GM21786 (cell line): ENCODE data around the gene DOLK.

Source experiments
- ATAC-seq: cut with Tn5 transposase; IDR thresholded peaks from one replicate; pipeline ENCODE4 v1.9.1; 2021; ENCODE audit not compliant: unreplicated experiment

Gene DOLK

DNA sequence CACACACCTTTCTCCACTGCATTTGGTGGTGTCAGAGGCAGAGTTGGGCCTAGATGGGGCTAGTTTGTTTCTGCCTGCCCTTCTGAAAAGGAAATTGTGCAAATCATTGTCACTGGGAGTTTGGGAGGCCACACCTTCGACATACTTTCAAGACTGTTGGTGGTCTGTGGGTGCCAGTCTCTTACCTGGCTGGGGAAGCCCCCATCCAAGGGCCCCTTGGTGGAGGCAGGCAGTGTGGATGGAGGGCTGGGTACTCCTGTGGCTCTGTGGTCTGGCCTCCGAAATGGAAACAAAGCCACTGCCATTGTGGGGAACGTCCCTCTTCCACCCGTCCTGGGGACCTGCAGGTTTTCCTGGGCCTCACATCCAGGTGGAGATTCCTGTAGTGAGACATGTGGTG lies 37.5 kb downstream of the DOLK start:
- no peak for ATAC-seq

DNA sequence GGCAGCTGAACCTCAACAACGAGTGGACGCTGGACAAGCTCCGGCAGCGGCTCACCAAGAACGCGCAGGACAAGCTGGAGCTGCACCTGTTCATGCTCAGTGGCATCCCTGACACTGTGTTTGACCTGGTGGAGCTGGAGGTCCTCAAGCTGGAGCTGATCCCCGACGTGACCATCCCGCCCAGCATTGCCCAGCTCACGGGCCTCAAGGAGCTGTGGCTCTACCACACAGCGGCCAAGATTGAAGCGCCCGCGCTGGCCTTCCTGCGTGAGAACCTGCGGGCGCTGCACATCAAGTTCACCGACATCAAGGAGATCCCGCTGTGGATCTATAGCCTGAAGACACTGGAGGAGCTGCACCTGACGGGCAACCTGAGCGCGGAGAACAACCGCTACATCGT lies 39.0 kb downstream of the DOLK start:
- no peak for ATAC-seq

DNA sequence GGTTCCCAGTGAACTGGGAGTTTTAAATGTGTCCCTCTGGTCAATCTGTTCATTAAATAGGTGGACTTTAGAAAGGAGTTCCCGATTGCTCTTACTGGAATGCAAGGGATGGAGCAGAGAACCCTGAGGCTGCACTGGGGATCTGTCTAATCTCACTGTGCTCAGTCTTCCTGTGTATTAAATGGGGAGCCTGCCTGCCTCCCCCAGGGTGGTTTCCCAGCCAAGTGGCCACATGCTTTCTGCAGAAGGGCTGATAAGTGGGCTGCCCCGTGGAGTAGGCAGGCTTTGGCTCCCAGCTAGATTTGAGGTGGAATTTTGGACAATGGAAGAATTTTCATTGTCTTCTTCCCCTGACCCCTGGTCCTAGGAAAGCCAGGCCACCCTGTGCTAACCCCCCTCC lies 40.7 kb downstream of the DOLK start:
- ATAC-seq = no peak

DNA sequence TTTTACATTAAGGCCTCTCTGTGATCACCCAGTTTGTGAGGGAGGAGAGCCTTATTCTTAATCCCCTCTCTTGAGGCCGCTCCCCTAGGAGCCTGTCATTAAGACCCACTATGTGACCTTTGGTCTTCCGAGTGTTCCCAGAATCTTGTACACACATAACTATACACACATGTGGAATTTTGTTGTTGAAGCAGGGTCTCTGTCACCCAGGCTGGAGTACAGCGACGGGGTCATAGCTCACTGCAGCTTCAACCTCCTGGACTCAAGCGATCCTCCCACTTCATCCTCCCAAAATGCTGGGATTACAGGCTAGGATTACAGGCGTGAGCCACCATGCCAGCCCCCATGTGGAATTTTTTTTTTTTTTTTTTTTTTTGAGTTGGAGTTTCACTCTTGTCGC lies 41.4 kb downstream of the DOLK start:
- no peak for ATAC-seq

DNA sequence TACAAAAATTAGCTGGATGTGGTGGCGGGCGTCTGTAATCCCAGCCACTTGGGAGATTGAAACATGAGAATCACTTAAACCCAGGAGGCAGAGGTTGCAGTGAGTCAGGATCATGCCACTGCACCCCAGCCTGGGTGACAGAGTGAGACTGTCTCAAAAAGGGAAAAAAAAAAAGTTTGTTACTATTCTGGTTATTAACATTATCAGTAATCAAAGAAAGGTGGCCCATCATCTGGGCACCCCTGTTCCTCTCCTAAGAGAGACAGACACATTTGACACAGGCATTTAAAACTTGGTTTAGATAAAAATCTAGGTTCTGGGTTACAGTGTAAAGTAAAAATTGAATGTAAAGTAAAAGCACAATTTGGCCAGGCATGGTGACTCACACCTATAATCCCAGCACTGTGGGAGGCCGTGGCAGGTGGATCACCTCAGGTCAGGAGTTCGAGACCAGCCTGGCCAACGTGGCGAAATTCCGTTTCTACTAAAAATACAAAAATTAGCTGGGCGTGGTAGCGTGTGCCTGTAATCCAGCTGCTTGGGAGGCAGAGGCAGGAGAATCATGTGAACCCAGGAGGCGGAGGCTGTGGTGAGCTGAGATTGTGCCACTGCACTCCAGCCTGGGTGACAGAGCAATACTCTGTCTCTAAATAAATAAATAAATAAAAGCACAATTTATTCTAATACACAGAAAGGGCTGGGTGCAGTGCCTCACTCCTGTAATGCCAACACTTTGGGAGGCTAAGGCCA lies 43.4 kb downstream of the DOLK start:
- ATAC-seq = no peak

DNA sequence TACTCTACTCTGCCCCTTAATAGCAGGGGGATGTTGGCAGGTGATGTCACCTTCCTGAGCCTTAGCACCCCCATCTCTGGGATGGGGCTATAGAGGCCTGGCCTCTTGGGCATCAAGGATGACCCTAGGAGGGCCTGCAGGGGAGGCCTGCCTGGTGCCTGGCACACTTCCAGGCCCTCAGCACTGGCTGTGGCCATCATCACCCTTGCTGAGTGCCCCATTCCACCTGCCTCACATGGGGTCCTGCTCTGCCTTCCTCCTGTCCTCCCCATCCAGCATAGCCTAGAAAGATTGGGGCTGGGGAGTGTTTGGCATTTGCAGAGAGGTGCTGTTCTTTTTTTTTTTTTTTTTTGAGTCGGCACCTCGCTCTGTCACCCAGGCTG lies 44.3 kb downstream of the DOLK start:
- no peak for ATAC-seq

DNA sequence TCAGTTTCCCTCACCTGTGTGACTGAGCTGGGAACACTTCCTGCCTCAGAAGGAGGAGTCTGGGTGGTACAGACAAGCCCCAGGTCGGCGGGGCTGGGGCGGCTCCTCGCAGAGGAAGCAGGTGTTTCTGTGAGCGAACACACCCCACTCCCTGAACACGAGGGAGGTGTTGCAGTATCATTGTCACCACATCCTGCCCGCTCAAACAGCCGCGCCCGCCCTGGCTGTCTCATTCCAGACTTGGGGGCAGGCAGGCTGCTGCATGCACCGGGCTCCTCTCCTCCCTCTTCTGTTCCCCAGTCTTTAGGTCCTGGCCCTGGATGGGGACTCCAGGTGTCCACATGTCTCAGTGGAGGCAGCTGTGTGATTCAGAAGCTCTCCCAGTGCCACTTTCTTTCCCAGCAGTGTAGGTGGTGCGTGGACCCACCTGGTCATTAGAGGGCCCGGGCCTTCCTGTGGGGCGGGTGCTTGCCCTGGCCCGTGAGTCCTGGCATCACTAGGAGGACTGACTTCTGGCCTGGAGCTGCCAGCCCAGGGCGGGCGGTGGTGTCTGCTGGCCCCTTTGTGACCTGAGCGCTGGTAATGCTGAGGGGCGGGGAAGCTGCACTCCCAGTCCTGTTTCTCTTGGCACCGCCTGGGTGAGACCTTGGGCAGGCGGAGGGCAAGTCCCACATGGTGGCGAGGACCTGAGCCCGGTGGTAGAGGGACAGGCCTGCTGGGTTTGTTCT lies 44.9 kb downstream of the DOLK start:
- ATAC-seq = peak; percentile 75

DNA sequence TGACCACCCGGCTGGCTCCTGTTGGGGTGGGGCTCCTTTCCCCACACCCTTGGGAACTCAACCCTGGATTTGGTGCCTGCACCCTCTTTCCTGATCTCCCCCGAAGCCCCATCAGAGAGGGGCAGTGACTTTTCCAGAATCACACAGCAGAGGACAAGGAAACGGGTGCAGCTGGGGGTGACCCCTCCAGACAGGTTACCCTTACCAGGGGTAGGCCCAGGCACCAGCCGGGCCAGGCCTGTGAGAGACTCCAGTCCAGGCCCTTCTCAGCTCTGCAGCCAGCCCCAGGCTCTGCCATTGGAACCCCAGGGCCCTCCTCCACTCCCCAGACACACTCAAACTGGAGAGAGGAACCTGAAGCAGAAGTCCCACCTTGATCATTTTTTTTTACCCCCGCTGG lies 45.6 kb downstream of the DOLK start:
- ATAC-seq = no peak

DNA sequence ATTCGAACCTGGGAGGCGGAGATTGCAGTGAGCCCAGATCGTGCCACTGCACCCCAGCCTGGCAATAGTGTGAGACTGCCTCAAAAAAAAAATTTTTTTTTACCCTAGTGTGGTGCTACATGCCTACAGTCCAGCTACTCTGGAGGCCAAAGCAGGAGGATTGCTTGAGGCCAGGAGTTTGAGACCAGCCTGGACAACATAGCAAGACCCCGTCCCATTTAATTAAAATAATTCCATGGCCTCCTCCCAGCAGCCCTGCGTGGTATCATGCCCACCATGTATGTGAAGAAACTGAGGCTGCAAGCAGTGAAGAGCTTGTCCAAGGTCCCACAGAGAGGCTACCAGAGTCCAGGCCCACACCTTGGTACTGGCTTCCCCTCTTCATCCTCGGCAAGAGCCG lies 46.0 kb downstream of the DOLK start:
- no peak for ATAC-seq

DNA sequence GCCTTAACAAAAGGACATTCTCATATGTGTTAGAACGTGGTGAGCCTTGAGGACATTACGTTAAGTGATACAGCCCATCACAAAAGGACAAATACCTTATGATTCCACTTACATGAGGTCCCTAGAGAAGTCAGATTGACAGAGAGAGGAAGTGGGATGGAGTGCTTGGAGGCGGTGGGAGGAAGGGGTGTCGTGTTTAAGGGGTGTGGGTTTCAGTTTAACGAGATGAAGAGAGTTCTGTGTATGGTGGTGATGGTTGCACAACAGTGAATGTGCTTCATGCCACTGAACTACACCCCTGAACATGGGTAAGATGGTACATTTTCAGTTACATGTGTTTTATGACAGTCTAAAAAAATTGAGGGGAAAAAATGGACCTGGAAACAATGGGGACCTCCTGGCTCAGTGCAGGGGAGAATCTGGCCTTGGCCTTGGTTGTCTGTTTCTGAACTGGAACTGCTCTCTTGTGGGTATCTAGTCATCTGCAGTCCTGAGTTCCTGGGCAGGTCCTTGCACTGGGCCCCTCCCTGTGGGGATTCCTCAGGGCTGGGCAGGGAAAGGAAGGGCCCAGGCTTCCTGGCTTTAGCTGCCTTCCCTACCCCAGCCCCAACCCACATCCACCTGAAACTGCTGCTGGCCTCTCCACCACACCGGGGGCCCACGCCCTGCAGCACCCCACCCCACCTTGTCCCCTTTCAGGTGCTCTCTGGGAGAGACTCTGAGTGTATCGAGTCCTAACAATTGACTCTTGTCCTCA lies 47.7 kb downstream of the DOLK start:
- no peak for ATAC-seq

DNA sequence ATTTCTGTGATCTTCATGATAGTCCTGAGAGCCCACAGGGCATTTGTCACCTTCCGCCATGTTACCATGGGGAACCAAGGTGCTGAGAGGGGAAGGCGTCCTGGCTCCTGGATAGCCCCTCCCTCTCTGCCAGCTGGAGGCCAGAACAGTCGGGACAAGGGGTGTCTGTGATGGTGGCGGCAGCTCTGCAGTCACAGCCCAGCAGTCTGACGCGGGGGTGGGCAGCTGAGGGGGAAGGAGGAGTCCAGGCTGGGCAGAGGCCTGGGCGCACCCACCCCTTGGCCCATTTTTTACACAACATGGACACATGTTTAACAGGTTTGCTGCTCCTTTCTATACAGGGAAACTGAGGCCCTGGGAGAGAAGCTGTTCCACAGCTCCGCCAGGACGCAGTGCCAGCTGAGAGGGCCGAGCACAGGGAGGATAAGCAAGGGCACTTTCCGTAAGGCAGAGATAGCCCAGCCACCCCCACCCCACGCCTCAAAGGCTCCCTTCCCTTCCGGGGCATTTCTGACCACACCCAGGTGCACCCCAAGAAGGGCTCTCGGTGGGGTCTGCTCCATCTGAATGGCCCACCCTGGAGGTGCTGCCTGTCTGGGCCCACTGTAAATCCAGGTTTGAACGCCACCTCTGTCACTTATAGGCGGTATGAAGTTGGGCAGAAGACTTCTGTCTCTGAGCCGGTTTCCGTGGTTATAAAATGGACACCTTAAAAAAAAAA lies 48.4 kb downstream of the DOLK start:
- ATAC-seq = no peak

DNA sequence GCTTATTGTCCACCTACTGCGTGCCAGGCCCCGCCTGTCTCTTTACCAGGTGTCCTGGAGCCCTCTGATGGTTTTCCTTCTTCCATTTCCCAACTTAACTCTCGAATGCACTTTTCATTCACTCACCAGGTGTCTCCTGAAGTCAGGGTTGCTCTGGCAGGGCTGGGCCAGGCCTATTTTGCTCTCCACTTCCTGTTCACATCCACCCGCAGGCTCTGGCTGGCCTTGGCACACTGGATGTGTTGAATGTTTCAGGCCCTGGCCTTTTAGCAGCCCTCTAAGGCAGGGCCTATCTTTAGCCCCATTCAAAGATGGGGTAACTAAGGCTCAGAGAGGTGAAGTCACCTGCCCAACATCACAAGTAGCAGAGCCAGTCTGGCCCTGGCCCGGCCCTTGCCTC lies 49.0 kb downstream of the DOLK start:
- ATAC-seq = no peak

DNA sequence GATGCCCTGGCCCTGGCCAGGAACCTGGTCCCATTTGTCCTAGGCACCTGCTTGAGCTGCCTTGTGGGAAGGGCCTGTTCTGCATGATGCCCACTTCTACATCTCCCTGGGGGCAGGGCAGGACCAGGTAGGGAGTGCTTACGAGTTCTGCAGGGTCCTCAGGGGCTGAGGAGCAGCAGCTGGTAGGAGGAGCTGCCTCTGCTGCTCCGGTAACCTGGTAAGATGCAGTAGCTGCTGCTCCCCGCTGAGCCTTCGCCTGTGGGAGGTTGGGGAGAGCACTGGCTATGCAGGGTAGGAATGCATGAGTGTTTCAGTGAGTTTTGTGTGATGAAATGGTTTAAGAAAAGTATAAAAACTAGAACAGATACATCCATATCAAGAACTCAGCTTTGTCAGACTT lies 51.8 kb downstream of the DOLK start:
- no peak for ATAC-seq
